Activated CD4-positive, alpha-beta T cell treated with anti-CD3 and anti-CD28 coated beads, Interleukin-2, Interleukin-4, amounts not matched to agents 100 ng/mL and 50 ng/mL, durations not matched to agents 16 hours and 8 hours (primary cell): Measurements from ENCODE around the gene CCER1.
"Not testable (repeated sequence)": the region's sequence is repeated elsewhere in the genome, so short reads cannot be mapped to it uniquely, and the experiment has no call there.

ENCODE experiments used
- DNase-seq: peaks from one replicate; pipeline ENCODE4 v3.0.0-alpha.2; 2020; ENCODE audit warnings: low spot score

Gene CCER1

DNA sequence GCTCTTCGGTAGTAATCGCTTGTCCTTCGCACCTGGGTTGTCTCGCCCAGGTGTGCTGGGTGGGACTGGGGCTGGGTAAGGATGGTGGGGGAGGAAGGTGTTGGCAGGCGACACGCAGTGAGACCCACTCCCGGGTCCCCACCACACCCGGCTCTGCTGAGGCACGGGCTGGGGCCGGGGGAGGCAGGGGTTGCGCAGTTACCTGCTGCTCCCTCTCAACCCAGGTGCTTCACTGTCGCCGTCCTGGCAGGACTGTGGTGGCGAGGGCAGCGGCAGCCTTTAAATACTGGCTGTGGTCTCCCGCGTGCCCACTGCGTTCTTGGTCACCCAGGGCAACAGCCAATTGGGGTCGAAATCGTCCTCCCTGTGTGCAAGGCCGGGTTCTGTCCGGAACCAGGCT, at the start of gene CCER1:
Gene CCER1 (minus strand): TSS at position 256 of the 400 bp plus-strand sequence. CDS start 434 bp downstream, outside the sequence.
- no peak for DNase-seq

- no peak for DNase-seq
These were observed 48.8 kb upstream of the CCER1 start for GRCh38 chr12:91003737-91004136.

DNA sequence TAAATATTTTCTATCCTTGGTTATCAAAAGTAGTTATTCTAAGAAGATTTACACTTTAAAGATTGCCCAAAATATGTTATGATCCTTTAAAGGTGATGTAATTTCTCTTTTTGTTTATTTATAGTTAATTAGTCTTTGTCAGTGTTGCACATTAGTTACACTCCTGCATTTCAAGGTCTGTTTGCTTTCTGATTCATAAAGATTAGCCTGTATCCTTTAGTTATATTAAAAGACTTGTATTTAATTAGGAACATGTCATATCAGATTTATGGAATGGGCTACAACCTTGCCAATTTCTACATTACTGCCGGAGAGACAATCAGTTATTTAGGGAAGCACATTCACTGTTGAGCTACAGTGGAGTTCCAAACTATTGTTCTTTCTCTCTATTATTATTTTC, 46.3 kb upstream of the CCER1 start:
- no peak for DNase-seq

GRCh38 chr12:90999966-91000365, 45.0 kb upstream of the CCER1 start:
- no peak for DNase-seq

GRCh38 chr12:90999527-90999926, 44.6 kb upstream of the CCER1 start:
- no peak for DNase-seq

DNA sequence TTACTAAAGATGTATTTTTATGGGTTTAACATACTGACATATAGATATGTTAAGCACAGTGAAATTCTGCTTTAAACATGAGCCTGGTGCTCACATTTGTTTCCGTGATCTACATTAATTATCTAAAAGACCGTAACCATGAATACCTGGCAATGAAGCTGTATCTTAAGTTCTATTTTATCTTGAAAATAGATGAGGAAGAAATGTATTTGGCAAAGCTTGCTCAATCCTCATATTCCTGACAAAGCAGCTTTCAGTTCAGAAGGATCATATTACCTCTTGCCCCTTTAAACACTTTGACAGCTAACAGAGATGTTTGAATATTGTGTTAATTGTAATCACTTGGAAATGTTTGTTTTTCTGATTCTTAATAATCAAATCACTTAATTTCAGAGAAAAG, 40.0 kb upstream of the CCER1 start:
- DNase-seq: no peak

DNA sequence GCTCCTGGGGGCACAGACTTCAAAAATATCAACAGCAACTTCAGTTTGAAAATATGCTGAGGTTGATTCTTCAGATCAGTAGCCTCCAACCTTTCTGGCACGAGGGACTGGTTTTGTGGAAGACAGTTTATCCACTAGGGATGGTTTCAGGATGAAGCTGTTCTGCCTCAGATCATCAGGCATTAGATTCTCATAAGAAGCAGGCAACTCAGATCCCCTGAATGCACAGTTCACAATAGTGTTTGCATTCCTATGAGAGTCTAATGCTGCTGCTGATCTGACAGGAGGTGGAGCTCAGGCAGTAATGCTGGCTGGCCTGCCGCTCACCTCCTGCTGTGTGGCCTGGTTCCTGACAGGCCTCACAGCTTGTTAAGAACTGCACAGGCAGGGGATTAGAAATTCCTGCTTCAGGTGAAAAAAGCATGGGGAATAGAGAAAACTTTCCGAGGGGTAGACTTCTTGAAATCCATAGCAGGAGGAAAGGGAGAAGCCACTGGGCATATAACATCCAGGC, 37.0 kb upstream of the CCER1 start:
- no peak for DNase-seq

GRCh38 chr12:90990611-90991010, 35.6 kb upstream of the CCER1 start:
- no peak for DNase-seq

- DNase-seq: no peak
These were observed 34.7 kb upstream of the CCER1 start for GRCh38 chr12:90989686-90990111.

GRCh38 chr12:90987520-90987919, 32.5 kb upstream of the CCER1 start:
- no peak for DNase-seq

GRCh38 chr12:90987101-90987500, 32.1 kb upstream of the CCER1 start:
- DNase-seq: no peak

DNA sequence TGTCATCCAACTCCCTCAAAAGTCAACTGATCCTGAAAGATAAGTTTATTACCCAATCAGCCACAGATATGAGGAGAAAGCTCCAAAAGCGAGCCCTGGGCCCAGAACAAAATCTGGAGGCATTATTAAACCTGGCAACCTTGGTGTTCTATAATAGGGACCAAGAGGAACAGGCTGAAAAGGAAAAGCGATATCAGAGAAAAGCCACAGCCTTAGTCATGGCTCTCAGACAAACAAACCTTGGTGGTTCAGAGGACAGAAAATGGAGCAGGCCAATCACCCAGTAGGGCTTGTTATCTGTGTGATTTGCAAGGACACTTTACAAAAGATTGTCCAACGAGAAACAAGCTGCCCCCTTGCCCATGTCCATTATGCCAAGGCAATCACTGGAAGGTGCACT, 30.4 kb upstream of the CCER1 start:
- not testable (repeated sequence) for DNase-seq

- no peak for DNase-seq
These were observed 29.1 kb upstream of the CCER1 start for GRCh38 chr12:90984114-90984513.

DNA sequence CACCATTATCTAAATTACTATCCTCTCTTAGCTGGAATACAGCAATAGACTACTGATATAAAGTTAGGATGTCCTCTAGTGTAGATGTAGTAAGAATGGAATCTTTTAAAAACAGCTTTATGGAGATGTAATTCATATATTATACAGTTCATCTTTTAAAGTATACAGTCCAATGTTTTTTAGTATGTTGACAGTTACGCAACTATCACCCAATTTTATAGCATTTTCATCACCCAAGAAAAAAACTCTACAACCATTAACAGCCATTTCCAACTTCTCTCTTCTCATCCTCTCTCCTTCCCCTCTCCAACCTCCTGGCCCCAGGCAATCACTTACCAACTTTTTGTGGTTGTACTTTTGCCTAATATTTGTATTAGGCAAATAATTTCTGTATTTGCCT, 27.2 kb upstream of the CCER1 start:
- DNase-seq: no peak

DNA sequence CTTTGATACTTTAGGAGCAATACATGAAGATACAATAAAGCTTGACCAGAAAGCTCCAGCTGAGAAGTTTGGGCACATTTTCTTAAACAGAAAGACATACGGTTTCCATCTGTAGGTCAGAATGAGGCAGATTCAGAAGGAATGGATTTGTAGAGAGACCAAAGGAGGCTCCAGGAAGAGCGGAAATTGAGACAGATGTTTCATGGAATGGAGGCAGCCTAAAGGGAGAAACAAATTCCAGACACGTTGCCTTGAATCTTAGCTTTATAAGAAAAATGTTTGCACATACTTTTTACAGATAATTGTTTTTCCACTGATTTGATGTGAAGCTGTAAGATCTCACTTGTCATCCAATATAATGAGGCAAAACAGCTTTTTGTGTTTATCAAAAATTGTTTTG, 25.0 kb upstream of the CCER1 start:
- DNase-seq: no peak

DNA sequence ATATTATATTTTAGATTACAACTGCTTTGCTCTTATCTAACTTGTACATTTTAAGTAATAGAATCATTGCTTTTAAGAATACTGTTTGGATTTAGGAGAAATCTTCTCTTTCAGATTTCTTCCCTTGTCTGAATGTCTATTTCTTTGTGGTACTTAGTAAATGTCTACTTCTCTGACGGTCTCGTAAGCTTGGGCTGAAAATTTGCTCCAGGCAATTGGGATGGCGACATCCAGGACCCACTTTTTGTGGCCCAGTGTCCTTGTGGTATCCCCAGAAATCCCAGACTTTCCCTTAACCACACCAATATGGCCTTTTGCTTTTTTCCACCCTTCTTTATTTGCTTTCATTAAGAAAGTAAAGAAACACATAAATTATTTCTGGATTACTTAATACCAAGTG, 24.0 kb upstream of the CCER1 start:
- DNase-seq: no peak

DNA sequence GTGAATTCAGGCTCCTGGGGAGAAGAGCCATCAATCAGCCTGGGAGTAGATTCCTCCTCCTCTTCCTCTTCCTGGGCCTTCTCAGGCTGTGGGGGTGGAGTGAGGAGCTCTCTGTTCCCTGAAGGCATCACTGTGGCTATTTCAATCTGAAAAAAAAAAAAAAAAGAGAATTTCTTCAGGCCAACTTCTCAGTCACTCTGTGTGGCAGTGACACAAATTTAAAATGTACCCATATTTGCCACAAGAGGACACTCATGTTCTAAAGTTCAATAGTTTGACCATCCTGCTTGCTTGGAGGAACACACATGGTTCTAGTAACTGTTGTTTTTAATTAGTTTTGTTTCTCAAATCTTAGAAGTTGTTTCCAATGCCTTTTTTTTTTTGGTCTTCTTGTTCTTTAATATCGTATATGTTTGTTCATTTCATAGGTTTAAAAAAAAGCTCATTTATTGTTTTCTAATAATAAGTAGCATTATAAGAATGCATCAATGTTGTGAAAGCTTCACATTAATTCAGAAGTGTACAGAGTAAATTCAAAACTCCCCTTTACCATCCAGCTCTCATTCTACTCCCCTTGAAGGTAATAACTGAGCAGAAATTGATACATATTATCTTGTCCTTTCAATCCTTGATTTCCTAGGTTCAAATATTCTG, 23.3 kb upstream of the CCER1 start:
- peak; percentile 33 for DNase-seq

- no peak for DNase-seq
These were observed 22.2 kb upstream of the CCER1 start for GRCh38 chr12:90977224-90977623.

- DNase-seq: no peak
These were observed 19.3 kb upstream of the CCER1 start for GRCh38 chr12:90974286-90974685.

GRCh38 chr12:90972226-90972625, 17.2 kb upstream of the CCER1 start:
- no peak for DNase-seq

DNA sequence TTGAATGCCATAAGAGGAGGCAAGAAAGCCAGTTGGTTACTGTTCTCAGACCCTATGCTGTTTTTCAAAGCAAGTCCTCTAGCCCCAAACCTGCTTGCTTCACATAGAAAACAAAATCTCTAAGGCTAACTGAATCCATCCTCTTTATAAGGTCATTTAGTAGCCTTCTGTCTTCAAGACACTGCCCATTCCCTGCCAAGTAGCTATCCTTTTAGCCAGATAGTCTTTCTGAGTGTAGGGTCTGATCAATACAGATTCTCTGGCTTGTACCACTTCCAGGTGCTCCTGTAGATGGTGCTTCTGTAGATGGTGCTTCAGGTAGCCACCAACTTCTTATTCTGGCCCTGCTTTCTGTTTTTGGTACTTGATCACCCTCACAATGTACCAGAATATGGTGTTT, 15.9 kb upstream of the CCER1 start:
- DNase-seq: no peak

- no peak for DNase-seq
These were observed 15.5 kb upstream of the CCER1 start for GRCh38 chr12:90970471-90970870.

DNA sequence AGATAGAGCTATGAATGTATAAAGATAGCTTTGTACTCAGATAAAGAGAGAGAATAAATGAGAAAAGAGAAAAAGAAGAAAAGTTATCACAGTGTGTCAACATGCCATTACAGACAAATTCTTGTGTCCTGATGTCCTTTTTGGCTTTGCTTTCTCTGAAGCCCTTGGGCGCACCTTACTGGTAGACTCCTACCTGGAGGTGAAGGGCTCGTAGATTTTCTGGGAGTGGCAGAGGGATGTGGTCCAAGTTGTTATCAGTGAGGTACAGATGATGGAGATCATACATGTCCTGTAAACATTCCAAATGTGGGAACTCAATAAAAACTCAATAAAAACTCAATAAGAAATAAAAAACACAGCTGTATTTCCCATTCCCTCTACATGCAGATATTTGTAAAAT, 14.9 kb upstream of the CCER1 start:
- no peak for DNase-seq

GRCh38 chr12:90969346-90969745, 14.4 kb upstream of the CCER1 start:
- DNase-seq: no peak
